Activated naive CD4-positive, alpha-beta T cell treated with anti-CD3 and anti-CD28 coated beads for 36 hours (primary cell): ENCODE measurements around the gene CHAF1B. TPM values are rescaled to one million over a fixed set of nuclear protein-coding genes. Genes with fewer than 3 reads are reported as not detected.
"Not testable (repeated sequence)": the region's sequence is repeated elsewhere in the genome, so short reads cannot be mapped to it uniquely, and the experiment has no call there.

ENCODE experiments used
- CTCF ChIA-PET: fragments of 350-600 bp; sonication (Branson Sonifier 250); formaldehyde crosslinking; loops from one replicate; lab custom pipeline; 2021; ENCODE audit warnings: antibody characterized with exemption; lab: Charles Lee
- DNase-seq: peaks from one replicate; pipeline ENCODE4 v3.0.0-alpha.2; 2020
- H3K27ac Mint-ChIP-seq: one replicate; pipeline ENCODE4 v1.8.0; 2021; ENCODE audit warnings: mild to moderate bottlenecking, mixed read lengths
- H3K27me3 Mint-ChIP-seq: one replicate; pipeline ENCODE4 v1.8.0; 2021; ENCODE audit warnings: low read depth, mixed read lengths
- H3K36me3 Mint-ChIP-seq: one replicate; pipeline ENCODE4 v1.8.0; 2021; ENCODE audit warnings: low read depth, mixed read lengths
- H3K4me1 Mint-ChIP-seq: one replicate; pipeline ENCODE4 v1.8.0; 2021; ENCODE audit warnings: low read depth, mixed read lengths
- H3K4me3 Mint-ChIP-seq: one replicate; pipeline ENCODE4 v1.8.0; 2021; ENCODE audit warnings: mild to moderate bottlenecking, moderate library complexity, mixed read lengths
- H3K9me3 Mint-ChIP-seq: one replicate; pipeline ENCODE4 v1.8.0; 2021; ENCODE audit warnings: mixed read lengths
- intact Hi-C: fragments of 100-400 bp; cut with micrococcal nuclease; formaldehyde crosslinking; loops from one replicate; pipeline ENCODE4 v1.15.1; 2023
- total RNA-seq, 2 experiments: library from RNA; stranded (reverse); gene quantifications; one replicate each; pipeline ENCODE4 v1.2.3, GENCODE V29; 2021

The CHAF1B gene
- total RNA-seq, 2 experiments from 2014 or later = 30.5 to 31.9 TPM

DNA sequence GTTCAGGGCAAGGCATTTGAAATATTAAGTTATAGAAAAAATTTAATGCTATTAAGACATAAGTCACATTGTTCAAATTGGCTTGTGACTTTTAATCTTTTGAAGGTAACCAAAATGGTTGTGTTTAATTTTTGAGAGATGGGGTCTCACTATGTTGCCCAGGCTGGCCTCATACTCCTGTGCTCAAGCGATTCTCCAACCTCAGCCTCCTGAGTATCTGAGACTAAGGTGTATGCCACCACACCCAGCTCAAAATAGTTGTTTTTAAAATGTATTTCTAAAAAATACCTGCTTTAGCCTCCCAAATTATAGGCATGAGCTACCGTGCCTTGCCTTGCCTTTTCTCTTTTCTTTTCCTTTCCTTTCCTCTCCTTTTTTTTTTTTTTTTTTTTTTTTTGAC is 26.0 kb upstream of the CHAF1B start:
- CTCF ChIA-PET = interaction anchor here (0.6 kb wide), 1 partner anchor 41 kb away, joined by 3 read pairs; no protein-coding TSS in a partner anchor
- intact Hi-C loops = no loop called here
- DNase-seq = no peak
- Mint-ChIP-seq H3K27me3 (no peaks in the 10 kb centered on the region), H3K27ac (no peak overlapping the region), H3K4me3 (no peak overlapping the region), H3K36me3 (peaks cover 31% of the 10 kb centered on the region), H3K9me3 (no peaks in the 10 kb centered on the region), H3K4me1 (peaks cover 3% of the 10 kb centered on the region)

DNA sequence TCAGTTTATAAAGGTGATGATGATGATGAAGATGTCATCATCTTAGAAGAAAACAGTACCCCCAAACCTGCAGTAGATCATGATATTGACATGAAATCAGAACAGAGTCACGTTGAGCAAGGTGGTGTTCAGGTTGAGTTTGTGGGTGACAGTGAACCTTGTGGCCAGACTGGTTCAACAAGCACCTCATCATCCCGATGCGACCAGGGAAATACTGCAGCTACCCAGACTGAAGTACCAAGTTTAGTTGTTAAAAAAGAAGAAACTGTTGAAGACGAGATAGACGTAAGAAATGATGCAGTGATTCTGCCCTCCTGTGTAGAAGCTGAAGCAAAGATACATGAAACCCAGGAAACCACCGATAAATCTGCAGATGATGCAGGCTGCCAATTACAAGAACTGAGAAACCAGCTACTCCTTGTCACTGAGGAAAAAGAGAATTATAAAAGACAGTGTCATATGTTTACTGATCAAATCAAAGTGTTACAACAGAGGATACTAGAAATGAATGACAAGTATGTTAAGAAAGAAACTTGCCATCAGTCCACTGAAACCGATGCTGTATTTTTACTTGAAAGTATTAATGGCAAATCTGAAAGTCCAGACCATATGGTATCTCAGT is 16.0 kb upstream of the CHAF1B start:
- peaks cover 1% of the 10 kb centered on the region for H3K4me1 Mint-ChIP-seq
- DNase-seq = no peak
- H3K36me3 Mint-ChIP-seq = peaks cover 38% of the 10 kb centered on the region
- intact Hi-C loops = no loop called here
- no peaks in the 10 kb centered on the region for H3K9me3 Mint-ChIP-seq
- no peaks in the 10 kb centered on the region for H3K27me3 Mint-ChIP-seq
- no peak overlapping the region for H3K4me3 Mint-ChIP-seq
- CTCF ChIA-PET = interaction anchor here (1.0 kb wide), 1 partner anchor 216 kb away, joined by 3 read pairs; no protein-coding TSS in a partner anchor
- H3K27ac Mint-ChIP-seq = peak overlapping the region; percentile 48

DNA sequence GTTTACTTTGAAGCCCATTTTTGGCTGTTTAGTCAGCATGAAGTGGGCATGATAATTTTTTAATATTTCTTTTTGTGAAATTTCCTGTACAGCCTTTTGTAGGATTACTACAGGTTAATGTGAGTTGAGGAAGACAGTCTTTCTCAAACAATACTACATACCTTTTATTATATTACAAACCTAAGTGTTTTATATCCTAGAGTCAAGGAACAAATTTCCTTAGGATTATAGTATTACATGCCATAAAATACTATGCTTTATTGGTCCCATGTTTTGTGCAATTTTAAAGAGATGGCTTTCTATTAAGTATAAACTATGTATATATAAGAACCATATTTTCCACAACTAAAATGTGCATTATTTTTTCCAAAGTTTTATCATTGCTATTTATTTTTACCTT is 9.2 kb upstream of the CHAF1B start:
- Mint-ChIP-seq H3K36me3 (peaks cover 21% of the 10 kb centered on the region), H3K27me3 (no peaks in the 10 kb centered on the region), H3K4me3 (no peak overlapping the region), H3K4me1 (no peaks in the 10 kb centered on the region), H3K9me3 (no peaks in the 10 kb centered on the region), H3K27ac (no peak overlapping the region)
- intact Hi-C loops = no loop called here
- DNase-seq = no peak
- CTCF ChIA-PET = interaction anchor here (0.8 kb wide), 1 partner anchor 242 kb away, joined by 4 read pairs; no protein-coding TSS in a partner anchor

DNA sequence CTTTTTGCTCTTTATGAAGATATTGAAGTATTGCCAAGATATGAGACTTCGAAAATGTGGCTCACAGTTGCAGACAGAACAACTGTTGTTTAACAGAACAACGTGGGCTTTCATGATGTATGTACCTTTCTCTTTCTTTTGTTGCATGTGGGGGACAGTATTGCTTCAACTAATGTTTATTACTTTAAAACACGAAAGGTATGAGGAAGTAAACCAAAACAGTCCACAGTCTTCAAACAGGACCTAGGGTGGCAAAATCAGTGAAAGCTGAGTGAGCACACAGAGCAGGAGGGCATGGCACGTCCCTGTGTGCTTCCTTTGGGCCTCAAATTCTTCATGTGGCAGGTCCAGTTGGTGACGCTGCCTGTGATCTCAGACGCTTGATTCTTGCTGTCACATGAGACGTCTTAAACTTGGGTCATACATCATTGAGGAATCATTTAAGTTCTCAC is 7.8 kb upstream of the CHAF1B start:
- H3K9me3 Mint-ChIP-seq = no peaks in the 10 kb centered on the region
- intact Hi-C loops = no loop called here
- peak overlapping the region; percentile 39 for H3K27ac Mint-ChIP-seq
- no peaks in the 10 kb centered on the region for H3K27me3 Mint-ChIP-seq
- no peak for DNase-seq
- H3K4me1 Mint-ChIP-seq = peaks cover 3% of the 10 kb centered on the region
- no peak overlapping the region for H3K4me3 Mint-ChIP-seq
- H3K36me3 Mint-ChIP-seq = peaks cover 16% of the 10 kb centered on the region
- CTCF ChIA-PET = interaction anchor here (0.7 kb wide), 1 partner anchor 227 kb away, joined by 3 read pairs; no protein-coding TSS in a partner anchor

DNA sequence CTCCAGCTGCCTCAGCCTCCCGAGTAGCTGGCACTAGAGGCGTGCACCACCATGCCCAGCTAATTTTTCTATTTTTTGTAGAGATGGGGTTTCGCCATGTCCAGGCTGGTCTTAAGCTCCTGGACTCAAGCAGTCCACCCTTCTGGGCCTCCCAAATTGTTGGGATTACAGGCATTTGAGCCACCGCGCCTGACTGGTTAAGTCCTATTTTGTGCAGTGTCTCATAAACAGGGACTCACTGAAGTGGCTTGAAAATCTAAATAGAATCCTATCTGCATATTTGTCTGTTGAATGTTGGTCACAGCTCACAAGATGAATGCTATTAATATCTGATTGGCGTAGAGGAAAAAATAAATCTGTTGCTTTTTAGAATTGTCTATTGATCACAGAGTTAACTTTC is 5.9 kb upstream of the CHAF1B start:
- no peak overlapping the region for H3K4me3 Mint-ChIP-seq
- intact Hi-C loops = no loop called here
- H3K36me3 Mint-ChIP-seq = peaks cover 11% of the 10 kb centered on the region
- no peak overlapping the region for H3K27ac Mint-ChIP-seq
- no peaks in the 10 kb centered on the region for H3K9me3 Mint-ChIP-seq
- CTCF ChIA-PET = no interaction called here
- no peak for DNase-seq
- H3K4me1 Mint-ChIP-seq = peaks cover 3% of the 10 kb centered on the region
- no peaks in the 10 kb centered on the region for H3K27me3 Mint-ChIP-seq

DNA sequence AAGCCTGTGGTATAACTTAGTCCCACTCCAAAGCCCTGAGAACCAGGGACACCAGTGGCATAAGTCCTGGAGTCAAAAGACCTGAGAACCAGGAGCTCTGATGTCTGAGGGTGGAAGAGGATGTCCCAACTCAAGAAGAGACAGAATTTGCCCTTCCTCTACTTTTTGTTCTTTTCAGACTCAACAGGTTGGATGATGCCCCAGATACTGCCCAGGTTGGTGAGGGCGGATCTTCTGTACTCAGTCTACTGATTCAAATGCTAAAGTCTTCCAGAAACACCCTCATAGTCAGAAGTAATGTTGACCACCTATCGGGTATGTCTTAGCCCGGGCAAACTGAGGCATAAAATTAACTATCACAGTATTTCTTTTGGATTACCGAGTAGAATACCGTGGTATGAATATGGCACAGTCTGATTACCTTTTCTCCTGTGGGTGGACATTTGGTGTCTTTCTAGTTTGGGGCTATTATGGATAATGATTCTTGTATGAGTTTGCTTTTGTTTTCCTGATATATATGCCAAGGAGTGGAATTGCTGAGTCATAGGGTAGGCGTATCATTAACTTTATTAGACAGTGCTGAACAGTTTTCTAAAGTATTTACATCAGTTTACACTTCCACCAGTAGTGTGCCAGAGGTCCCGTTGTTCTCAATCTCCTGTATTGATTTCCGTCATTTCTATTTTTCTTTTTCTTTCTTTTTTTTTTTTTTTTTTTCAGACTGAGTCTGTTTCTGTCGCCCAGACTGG is 3.2 kb upstream of the CHAF1B start:
- CTCF ChIA-PET = interaction anchor here (0.6 kb wide), 2 partner anchors 8 to 21 kb away, joined by 4 to 6 read pairs; no protein-coding TSS in a partner anchor
- intact Hi-C loops = no loop called here
- H3K4me3 Mint-ChIP-seq = no peak overlapping the region
- H3K27ac Mint-ChIP-seq = peak overlapping the region; percentile 54
- no peaks in the 10 kb centered on the region for H3K27me3 Mint-ChIP-seq
- no peak for DNase-seq
- H3K4me1 Mint-ChIP-seq = peaks cover 12% of the 10 kb centered on the region
- no peaks in the 10 kb centered on the region for H3K9me3 Mint-ChIP-seq
- peaks cover 15% of the 10 kb centered on the region for H3K36me3 Mint-ChIP-seq

DNA sequence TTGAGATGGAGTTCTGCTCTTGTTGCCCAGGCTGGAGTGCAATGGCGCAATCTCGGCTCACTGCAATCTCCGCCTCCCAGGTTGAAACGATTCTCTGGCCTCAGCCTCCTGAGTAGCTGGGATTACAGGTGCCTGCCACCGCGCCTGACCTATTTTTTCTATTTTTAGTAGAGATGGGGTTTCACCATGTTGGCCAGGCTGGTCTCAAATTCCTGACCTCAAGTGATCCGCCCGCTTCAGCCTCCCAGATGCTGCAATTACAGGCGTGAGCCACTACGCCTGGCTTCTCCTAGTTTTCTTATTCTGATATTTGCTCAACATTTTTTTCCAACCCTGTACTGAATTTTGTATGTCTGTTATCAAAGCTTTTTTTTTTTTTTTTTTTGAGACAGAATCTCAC is 2.5 kb upstream of the CHAF1B start:
- H3K4me3 Mint-ChIP-seq, H3K27ac Mint-ChIP-seq, DNase-seq, H3K9me3 Mint-ChIP-seq, H3K27me3 Mint-ChIP-seq, intact Hi-C loops: not testable (repeated sequence)
- H3K4me1 Mint-ChIP-seq = peaks cover 15% of the 10 kb centered on the region
- CTCF ChIA-PET = interaction anchor here (0.6 kb wide), 1 partner anchor 9 kb away, joined by 4 read pairs; no protein-coding TSS in a partner anchor
- peaks cover 16% of the 10 kb centered on the region for H3K36me3 Mint-ChIP-seq

DNA sequence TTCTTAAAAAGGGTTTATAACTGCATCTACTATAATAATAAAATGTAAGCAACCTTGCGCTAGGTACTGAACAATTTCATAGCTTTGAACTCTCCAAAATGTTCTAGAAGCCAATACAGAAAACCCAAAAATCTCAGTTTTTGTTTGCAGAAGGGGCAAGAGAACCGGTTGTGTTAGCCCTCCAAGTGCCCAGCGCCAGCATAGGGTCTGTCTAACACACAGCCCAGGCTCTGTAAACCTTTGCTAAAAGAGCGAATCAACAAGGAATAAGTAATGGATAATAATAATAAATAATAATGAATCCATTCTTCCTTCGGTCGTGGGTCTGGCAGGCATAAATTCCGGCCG is 333 bp upstream of the CHAF1B start:
- Mint-ChIP-seq H3K27me3 (no peaks in the 10 kb centered on the region), H3K4me1 (peaks cover 20% of the 10 kb centered on the region), H3K36me3 (peaks cover 28% of the 10 kb centered on the region), H3K27ac (no peak overlapping the region), H3K4me3 (peak overlapping the region; percentile 36), H3K9me3 (no peaks in the 10 kb centered on the region)
- intact Hi-C loops = loop anchor here (1.0 to 5.0 kb wide), 5 partner anchors 65 to 882 kb away; partner anchors contain the start of genes DOP1B, MORC3 and VPS26C
- no peak for DNase-seq
- CTCF ChIA-PET = interaction anchor here (1.0 to 1.2 kb wide), 2 partner anchors 35 to 231 kb away, joined by 3 read pairs; no protein-coding TSS in a partner anchor

DNA sequence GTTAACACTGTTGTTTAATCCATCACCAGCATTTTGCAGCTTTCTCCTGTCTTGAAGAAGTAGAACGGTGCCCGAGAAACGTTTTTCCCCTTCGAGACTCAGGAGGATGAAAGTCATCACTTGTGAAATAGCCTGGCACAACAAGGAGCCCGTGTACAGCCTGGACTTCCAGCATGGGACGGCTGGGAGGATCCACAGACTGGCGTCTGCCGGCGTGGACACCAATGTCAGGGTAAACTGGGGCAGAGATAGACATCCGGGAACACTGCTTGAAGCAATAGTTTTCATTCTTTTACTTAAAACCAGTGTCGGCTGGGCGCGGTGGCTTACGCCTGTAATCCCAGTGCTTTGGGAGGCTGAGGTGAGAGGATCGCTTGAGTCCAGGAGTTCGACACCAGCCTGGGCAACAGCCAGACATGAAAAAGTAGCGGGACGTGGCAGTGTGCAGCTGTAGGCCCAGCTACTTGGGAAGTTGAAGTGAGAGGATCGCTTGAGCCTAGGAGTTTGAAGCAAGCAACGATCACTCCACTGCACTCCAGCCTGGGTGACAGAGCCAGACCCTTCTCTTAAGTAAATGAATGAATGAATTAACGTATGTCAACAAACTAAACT is 945 bp downstream of the CHAF1B start:
- Mint-ChIP-seq H3K4me3 (peak overlapping the region; percentile 80), H3K9me3 (no peaks in the 10 kb centered on the region), H3K4me1 (peaks cover 20% of the 10 kb centered on the region), H3K27ac (peak overlapping the region; percentile 46), H3K36me3 (peaks cover 33% of the 10 kb centered on the region), H3K27me3 (no peaks in the 10 kb centered on the region)
- no peak for DNase-seq
- CTCF ChIA-PET = no interaction called here
- intact Hi-C loops = loop anchor here (5.0 kb wide), 1 partner anchor 881 kb away; the partner anchor contains the start of gene VPS26C

DNA sequence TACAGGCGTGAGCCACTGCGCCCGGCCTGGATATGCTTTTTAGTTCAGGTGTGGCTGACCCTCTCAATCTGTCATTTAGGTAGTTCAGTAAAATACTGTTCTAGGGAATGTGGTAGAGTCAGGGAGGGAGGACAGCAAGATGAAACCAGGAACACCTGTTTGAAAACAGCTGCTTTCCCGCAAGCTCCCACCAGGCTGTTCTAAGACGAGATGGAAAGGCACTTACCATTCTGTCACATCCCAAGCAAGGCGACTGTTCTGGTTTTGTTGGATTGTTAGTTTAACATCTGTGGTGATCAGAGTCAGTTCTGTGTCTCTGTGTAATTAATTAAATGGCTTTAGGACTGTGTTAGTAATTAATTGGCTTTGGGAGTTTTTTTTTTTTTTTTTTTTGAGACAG is 2.9 kb downstream of the CHAF1B start:
- peaks cover 17% of the 10 kb centered on the region for H3K4me1 Mint-ChIP-seq
- no peaks in the 10 kb centered on the region for H3K27me3 Mint-ChIP-seq
- H3K4me3 Mint-ChIP-seq = no peak overlapping the region
- H3K27ac Mint-ChIP-seq = no peak overlapping the region
- intact Hi-C loops = loop anchor here (5.0 kb wide), 1 partner anchor 879 kb away; the partner anchor contains the start of gene VPS26C
- CTCF ChIA-PET = interaction anchor here (0.6 to 1.3 kb wide), 2 partner anchors 235 to 255 kb away, joined by 3 read pairs; no protein-coding TSS in a partner anchor
- H3K9me3 Mint-ChIP-seq = peaks cover 4% of the 10 kb centered on the region
- peaks cover 49% of the 10 kb centered on the region for H3K36me3 Mint-ChIP-seq
- DNase-seq = no peak

DNA sequence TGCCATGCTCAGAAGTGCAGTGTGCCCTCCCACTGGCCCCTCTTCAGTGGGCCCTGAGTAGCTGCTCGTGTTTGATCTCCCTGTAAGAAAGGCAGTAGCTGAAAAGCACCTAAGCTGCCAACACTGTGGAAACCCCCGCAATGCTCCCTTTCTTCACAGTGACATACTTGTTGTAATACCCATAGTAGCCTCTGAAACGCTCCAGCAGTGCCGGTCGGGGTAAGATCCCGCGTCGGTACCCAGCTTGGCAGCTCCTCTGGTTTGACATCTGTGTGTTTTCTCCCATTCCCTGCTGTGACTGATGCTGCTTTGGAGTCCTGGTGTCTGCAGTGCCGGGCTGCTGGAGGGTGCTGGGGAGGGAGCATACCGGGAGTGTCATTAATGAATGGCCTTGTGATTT is 3.6 kb downstream of the CHAF1B start:
- Mint-ChIP-seq H3K9me3 (peaks cover 4% of the 10 kb centered on the region), H3K4me3 (no peak overlapping the region), H3K4me1 (peaks cover 17% of the 10 kb centered on the region), H3K36me3 (peaks cover 53% of the 10 kb centered on the region), H3K27me3 (no peaks in the 10 kb centered on the region), H3K27ac (no peak overlapping the region)
- DNase-seq = peak; percentile 13
- CTCF ChIA-PET = interaction anchor here (0.6 to 1.3 kb wide), 4 partner anchors 58 to 252 kb away, joined by 3 to 5 read pairs (median 4); no protein-coding TSS in a partner anchor
- intact Hi-C loops = loop anchor here (5.0 kb wide), 1 partner anchor 878 kb away; the partner anchor contains the start of gene VPS26C

DNA sequence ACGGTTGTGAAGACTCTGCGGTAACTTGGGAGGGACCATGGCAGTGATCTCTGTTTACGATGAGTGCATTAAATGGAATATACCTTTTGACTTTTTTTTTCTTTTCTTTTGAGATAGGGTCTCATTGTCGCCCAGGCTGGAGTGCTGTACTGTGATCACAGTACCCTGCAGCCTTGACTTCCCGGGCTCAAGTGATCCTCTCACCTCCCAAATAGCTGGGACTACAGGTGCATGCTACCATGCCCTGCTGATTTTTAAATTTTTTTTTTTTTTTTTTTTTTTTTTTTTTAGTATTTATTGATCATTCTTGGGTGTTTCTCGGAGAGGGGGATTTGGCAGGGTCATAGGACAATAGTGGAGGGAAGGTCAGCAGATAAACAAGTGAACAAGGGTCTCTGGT is 6.5 kb downstream of the CHAF1B start:
- H3K27me3 Mint-ChIP-seq, DNase-seq, CTCF ChIA-PET, H3K27ac Mint-ChIP-seq, intact Hi-C loops, H3K4me3 Mint-ChIP-seq, H3K9me3 Mint-ChIP-seq: not testable (repeated sequence)
- peaks cover 11% of the 10 kb centered on the region for H3K4me1 Mint-ChIP-seq
- peaks cover 64% of the 10 kb centered on the region for H3K36me3 Mint-ChIP-seq
